ENCODE measurements around the gene GRM4.

GRCh38 chr6:33974471-33974870, 171.4 kb downstream of the GRM4 start:
- TF ChIP-seq SAFB2 (IDR thresholded peaks at IDR 0.05; ENCODE audit: borderline replicate concordance, low read depth, low read length, severe bottlenecking), result no peak
- no peak for TF ChIP-seq ELF4 (CRISPR knock-in tag; IDR thresholded peaks at IDR 0.05)
- no peak for TF ChIP-seq GABPA (tag; conservative IDR thresholded peaks at IDR 0.05; ENCODE audit: low read depth)
- TF ChIP-seq ID3 (CRISPR knock-in tag; IDR thresholded peaks at IDR 0.05), result no peak
- no peak for TF ChIP-seq ID3 (tag; IDR thresholded peaks at IDR 0.05)
- TF ChIP-seq CBX8 (IDR thresholded peaks at IDR 0.05; ENCODE audit: borderline replicate concordance, extremely low read depth, low read depth, low read length, poor library complexity, severe bottlenecking), result no peak
- no peak for TF ChIP-seq SMARCE1 (IDR thresholded peaks at IDR 0.05)
- TF ChIP-seq TBP (optimal IDR thresholded peaks at IDR 0.05; ENCODE audit: low read depth, low read length), result no peak
- TF ChIP-seq SRSF1 (IDR thresholded peaks at IDR 0.05; ENCODE audit: low read depth, low read length), result no peak
- TF ChIP-seq EP300 (IDR thresholded peaks at IDR 0.05; ENCODE audit: low read length), result no peak
- TF ChIP-seq CTCF (IDR thresholded peaks at IDR 0.05 in 2 of 3, conservative IDR thresholded peaks at IDR 0.05 in 1 of 3; ENCODE audit: insufficient read depth in 2 of 3, low read depth in 1 of 3, low read length in 3 of 3), result no peak
- TF ChIP-seq SIN3A (IDR thresholded peaks at IDR 0.05; ENCODE audit: borderline replicate concordance in 2 of 2, control insufficient read depth in 1 of 2, low read depth in 2 of 2, low read length in 2 of 2), result no peak
- no peak for TF ChIP-seq TAF1 (IDR thresholded peaks at IDR 0.05; ENCODE audit: control insufficient read depth, extremely low read depth, insufficient read depth, low read length, severe bottlenecking)
- no peak for TF ChIP-seq HDGF (IDR thresholded peaks at IDR 0.05)
- no peak for TF ChIP-seq CEBPB (tag; IDR thresholded peaks at IDR 0.05)
